Endodermal cell (in vitro differentiated cells): ENCODE measurements around the gene DGLUCY. TPM values are rescaled to one million over a fixed set of nuclear protein-coding genes. Genes with fewer than 3 reads are reported as not detected.

Experiments used
- DNase-seq: peaks from one replicate; pipeline ENCODE4 v3.0.0-alpha.2; 2017
- H3K27ac ChIP-seq: 2 replicates; pipeline ENCODE4 v1.5.1; 2013; ENCODE audit warnings: mild to moderate bottlenecking, low read depth, low read length, moderate library complexity
- H3K27me3 ChIP-seq: 2 replicates; pipeline ENCODE4 v1.6.1; 2013; ENCODE audit warnings: mild to moderate bottlenecking, low read length, moderate library complexity; ENCODE audit not compliant: insufficient read depth, control insufficient read depth, poor library complexity, severe bottlenecking
- H3K36me3 ChIP-seq: 2 replicates; pipeline ENCODE4 v1.7.0; 2013; ENCODE audit warnings: mild to moderate bottlenecking, low read length, moderate library complexity; ENCODE audit not compliant: control insufficient read depth, insufficient read depth
- H3K4me1 ChIP-seq: one replicate; pipeline ENCODE4 v1.7.0; 2013; ENCODE audit warnings: low read length; ENCODE audit not compliant: control insufficient read depth, insufficient read depth
- H3K4me3 ChIP-seq: 2 replicates; pipeline ENCODE4 v1.5.1; 2013; ENCODE audit warnings: mild to moderate bottlenecking, low read length, moderate library complexity
- H3K9ac ChIP-seq: 2 replicates; pipeline ENCODE4 v1.6.1; 2013; ENCODE audit warnings: mild to moderate bottlenecking, low read length, moderate library complexity; ENCODE audit not compliant: poor library complexity, severe bottlenecking; ENCODE audit errors: extremely low read depth
- H3K9me3 ChIP-seq: 2 replicates; pipeline ENCODE4 v1.6.1; 2013; ENCODE audit warnings: mild to moderate bottlenecking, low read length, moderate library complexity; ENCODE audit not compliant: control insufficient read depth
- H3K27ac Mint-ChIP-seq: 2 replicates; pipeline ENCODE4 v1.8.0; 2020; ENCODE audit warnings: mixed read lengths
- H3K27me3 Mint-ChIP-seq: 2 replicates; pipeline ENCODE4 v1.8.0; 2021; ENCODE audit warnings: mild to moderate bottlenecking, mixed read lengths; ENCODE audit not compliant: insufficient read depth
- H3K36me3 Mint-ChIP-seq: 2 replicates; pipeline ENCODE4 v1.8.0; 2020; ENCODE audit warnings: low read depth, mixed read lengths
- H3K4me1 Mint-ChIP-seq: 2 replicates; pipeline ENCODE4 v1.8.0; 2020; ENCODE audit warnings: mixed read lengths
- H3K4me3 Mint-ChIP-seq: 2 replicates; pipeline ENCODE4 v1.8.0; 2020; ENCODE audit warnings: mild to moderate bottlenecking, moderate library complexity, mixed read lengths
- H3K9me3 Mint-ChIP-seq: 2 replicates; pipeline ENCODE4 v1.8.0; 2020; ENCODE audit warnings: mild to moderate bottlenecking, mixed read lengths
- CTCF ChIP-seq: fragments of 200-600 bp; sonication (generic); conservative IDR thresholded peaks from 2 replicates; pipeline ENCODE4 v1.5.0; 2021; ENCODE audit warnings: antibody characterized with exemption, mild to moderate bottlenecking
- WGBS, 2 experiments: methylation state at CpG; one replicate each; pipeline versions ENCODE4 v1.1.5 to v1.1.7; 2013; ENCODE audit warnings: missing lambda C conversion rate in 2 of 2, mixed read lengths in 1 of 2; ENCODE audit not compliant: insufficient coverage in 1 of 2, insufficient read length in 1 of 2; 5-methylcytosine and 5-hydroxymethylcytosine counted together
- total RNA-seq, 2 donors: library from RNA; stranded (reverse); fragmentation: NEBNext Ultra II Directional in 1 of 2; extraction: Animal tissue kit (Norgen Biotek cat#: 25700) in 1 of 2; gene quantifications; 2 replicates in 1 of 2; 3 replicates in 1 of 2; pipeline ENCODE4 v1.2.1, GENCODE V29; 2021

Gene DGLUCY
- total RNA-seq, 2 donors from 2014 or later: 26.7 to 33.9 TPM

- no peak overlapping the region for H3K4me3 ChIP-seq
- no peak overlapping the region for H3K9ac ChIP-seq
- peaks cover 4% of the 10 kb centered on the region for H3K36me3 ChIP-seq
- Mint-ChIP-seq H3K9me3 (no peaks in the 10 kb centered on the region), H3K4me3 (no peak overlapping the region), H3K4me1 (no peaks in the 10 kb centered on the region), H3K27me3 (no peaks in the 10 kb centered on the region), H3K36me3 (peaks cover 34% of the 10 kb centered on the region), H3K27ac (no peak overlapping the region)
- H3K27me3 ChIP-seq: no peaks in the 10 kb centered on the region
- H3K27ac ChIP-seq: no peak overlapping the region
- TF ChIP-seq CTCF: no peak
- H3K9me3 ChIP-seq: no peaks in the 10 kb centered on the region
- no peak for DNase-seq
- no peaks in the 10 kb centered on the region for H3K4me1 ChIP-seq
Observed at GRCh38 chr14:91184559-91184958, 70.7 kb downstream of the DGLUCY start.

GRCh38 chr14:91185721-91186120, 71.8 kb downstream of the DGLUCY start:
- Histone ChIP-seq H3K27ac (no peak overlapping the region), H3K9ac (no peak overlapping the region), H3K4me1 (no peaks in the 10 kb centered on the region), H3K27me3 (no peaks in the 10 kb centered on the region), H3K36me3 (peaks cover 4% of the 10 kb centered on the region), H3K9me3 (no peaks in the 10 kb centered on the region), H3K4me3 (no peak overlapping the region)
- H3K4me3 Mint-ChIP-seq: no peak overlapping the region
- H3K27me3 Mint-ChIP-seq: no peaks in the 10 kb centered on the region
- TF ChIP-seq CTCF: no peak
- DNase-seq: no peak
- no peaks in the 10 kb centered on the region for H3K4me1 Mint-ChIP-seq
- 100% methylated on average over 1 of the region's 1 CpG for WGBS, 2 experiments
- no peaks in the 10 kb centered on the region for H3K9me3 Mint-ChIP-seq
- peaks cover 43% of the 10 kb centered on the region for H3K36me3 Mint-ChIP-seq
- no peak overlapping the region for H3K27ac Mint-ChIP-seq

- Histone ChIP-seq H3K36me3 (no peaks in the 10 kb centered on the region), H3K4me1 (no peaks in the 10 kb centered on the region), H3K27me3 (no peaks in the 10 kb centered on the region), H3K4me3 (no peak overlapping the region), H3K9ac (no peak overlapping the region), H3K27ac (no peak overlapping the region), H3K9me3 (no peaks in the 10 kb centered on the region)
- H3K4me1 Mint-ChIP-seq: no peaks in the 10 kb centered on the region
- H3K27me3 Mint-ChIP-seq: no peaks in the 10 kb centered on the region
- TF ChIP-seq CTCF: no peak
- 90 to 98% methylated on average over 3 to 4 of the region's 4 CpGs for WGBS, 2 experiments
- no peaks in the 10 kb centered on the region for H3K9me3 Mint-ChIP-seq
- peaks cover 38% of the 10 kb centered on the region for H3K36me3 Mint-ChIP-seq
- no peak overlapping the region for H3K4me3 Mint-ChIP-seq
- DNase-seq: no peak
- H3K27ac Mint-ChIP-seq: no peak overlapping the region
Observed at GRCh38 chr14:91186515-91187066, 72.7 kb downstream of the DGLUCY start.
